ENCODE data around the gene UVRAG. TPM values are rescaled to one million over a fixed set of nuclear protein-coding genes. Genes with fewer than 3 reads are reported as not detected.
A peak's percentile ranks its signal among the peaks of the same experiment; 100 is the strongest.
"Not testable (repeated sequence)": the region's sequence is repeated elsewhere in the genome, so short reads cannot be mapped to it uniquely, and the experiment has no call there.

Gene UVRAG
- total RNA-seq, 1 experiment from 2014 or later = 19.3 TPM

DNA sequence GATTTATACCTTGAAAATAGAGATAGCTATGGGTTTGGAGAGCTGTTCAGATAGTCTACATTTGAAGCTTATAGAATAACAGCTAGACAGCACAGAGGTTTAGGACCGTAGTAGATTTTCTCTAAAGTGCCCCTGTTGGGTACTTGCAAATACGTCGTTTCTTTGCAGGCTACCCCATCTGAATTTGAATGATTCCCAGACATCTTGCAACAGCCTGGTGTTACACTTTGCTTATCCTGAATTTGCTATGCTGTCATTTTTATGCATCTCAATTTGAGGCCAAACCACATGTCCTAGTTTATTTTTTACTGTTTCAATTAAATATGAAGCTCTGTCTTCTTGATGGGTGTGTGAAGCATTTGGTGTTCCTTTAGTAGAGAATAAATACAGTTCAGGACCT, 249.2 kb downstream of the UVRAG start:
- DNase-seq (ENCODE audit: low spot score) = no peak

GRCh38 chr11:76067099-76067498, 252.1 kb downstream of the UVRAG start:
- no peak for DNase-seq (ENCODE audit: low spot score)

GRCh38 chr11:76069001-76069400, 254.0 kb downstream of the UVRAG start:
- DNase-seq (ENCODE audit: low spot score) = no peak

DNA sequence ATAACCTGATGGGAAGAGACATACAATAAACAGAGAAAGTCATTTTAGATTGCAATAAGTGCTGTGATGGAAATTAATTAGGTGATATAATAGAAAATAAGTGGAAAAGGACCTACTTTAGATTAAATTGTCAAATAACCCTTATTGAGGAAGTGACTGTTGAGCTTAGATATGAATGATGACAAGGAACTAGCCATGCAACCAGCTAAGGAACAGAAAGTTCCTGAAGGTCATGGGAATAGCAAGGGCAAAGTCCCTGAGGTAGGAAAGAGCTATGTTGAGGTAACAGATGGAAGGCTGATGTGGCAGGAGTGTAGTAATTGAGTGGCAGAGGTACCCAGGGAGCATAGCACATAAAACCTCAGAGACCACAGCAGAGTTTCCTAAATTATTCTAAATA, 256.1 kb downstream of the UVRAG start:
- no peak for DNase-seq (ENCODE audit: low spot score)

- DNase-seq (ENCODE audit: low spot score) = no peak
These were observed 258.7 kb downstream of the UVRAG start for GRCh38 chr11:76073724-76074123.

GRCh38 chr11:76074148-76075095, 259.4 kb downstream of the UVRAG start:
- DNase-seq (ENCODE audit: low spot score) = no peak

GRCh38 chr11:76075716-76076115, 260.7 kb downstream of the UVRAG start:
- no peak for DNase-seq (ENCODE audit: low spot score)

DNA sequence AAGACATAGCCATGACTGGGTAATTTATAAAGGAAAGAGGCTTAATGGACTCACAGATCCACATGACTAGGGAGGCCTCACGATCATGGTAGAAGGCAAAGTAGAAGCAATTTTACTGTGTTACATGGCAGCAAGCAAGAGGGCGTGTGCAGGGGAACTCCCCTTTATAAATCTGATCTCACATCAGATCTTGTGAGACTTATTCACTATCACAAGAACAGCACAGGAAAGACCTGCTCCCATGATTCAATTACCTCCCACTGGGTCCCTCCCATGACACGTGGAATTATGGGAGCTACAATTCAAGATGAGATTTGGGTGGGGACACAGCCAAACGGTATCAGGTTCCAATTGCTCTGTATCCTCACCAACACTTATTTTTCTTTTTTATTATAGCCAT, 261.2 kb downstream of the UVRAG start:
- not testable (repeated sequence) for DNase-seq (ENCODE audit: low spot score)

GRCh38 chr11:76076749-76077148, 261.7 kb downstream of the UVRAG start:
- DNase-seq (ENCODE audit: low spot score) = no peak

- DNase-seq (ENCODE audit: low spot score) = no peak
These were observed 262.7 kb downstream of the UVRAG start for GRCh38 chr11:76077575-76078150.

GRCh38 chr11:76081084-76081483, 266.1 kb downstream of the UVRAG start:
- DNase-seq (ENCODE audit: low spot score) = not testable (repeated sequence)

- DNase-seq (ENCODE audit: low spot score) = peak; percentile 52
These were observed 268.8 kb downstream of the UVRAG start for GRCh38 chr11:76083563-76084451.

- no peak for DNase-seq (ENCODE audit: low spot score)
These were observed 270.3 kb downstream of the UVRAG start for GRCh38 chr11:76085270-76085669.

- DNase-seq (ENCODE audit: low spot score) = no peak
These were observed 272.0 kb downstream of the UVRAG start for GRCh38 chr11:76086743-76087635.

GRCh38 chr11:76087749-76088148, 272.7 kb downstream of the UVRAG start:
- DNase-seq (ENCODE audit: low spot score) = no peak

DNA sequence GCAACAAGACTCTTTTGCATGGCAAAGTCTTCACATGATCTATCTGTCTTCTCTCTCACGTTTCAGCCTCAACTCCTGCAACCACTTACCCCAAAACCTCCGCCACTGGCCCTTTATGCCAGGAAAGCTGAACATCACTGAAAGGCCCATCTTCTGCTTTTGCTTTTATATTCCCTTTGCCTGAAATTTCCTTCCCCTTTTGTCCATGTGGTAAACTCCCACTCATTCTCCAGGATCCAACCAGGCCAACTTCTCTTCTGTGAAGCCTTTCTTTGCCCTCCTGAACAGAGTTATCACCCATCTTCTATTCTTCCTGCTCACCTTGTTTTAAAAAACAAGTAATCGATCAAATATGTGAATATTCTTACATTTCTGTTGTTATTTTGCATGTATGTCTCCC, 273.5 kb downstream of the UVRAG start:
- no peak for DNase-seq (ENCODE audit: low spot score)

DNA sequence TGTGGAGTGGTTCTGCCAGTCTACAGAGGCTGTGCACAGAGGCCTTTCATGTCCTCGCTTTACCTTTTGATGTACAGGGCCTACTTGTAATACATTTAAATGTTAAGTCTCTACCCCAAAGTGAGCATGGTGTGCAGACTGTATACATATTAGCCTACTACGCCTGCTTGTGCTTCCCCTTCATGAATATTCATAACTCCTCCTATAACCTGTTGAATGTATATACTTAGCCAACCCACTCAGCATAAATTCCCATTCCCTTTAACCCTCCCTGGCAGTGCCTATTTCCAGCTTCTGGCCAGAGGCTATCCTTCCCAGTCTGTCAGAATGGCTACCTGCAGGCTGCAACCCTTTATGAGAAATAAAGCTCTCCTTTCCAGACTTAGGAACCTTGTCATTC, 275.2 kb downstream of the UVRAG start:
- DNase-seq (ENCODE audit: low spot score) = no peak

- DNase-seq (ENCODE audit: low spot score) = no peak
These were observed 275.8 kb downstream of the UVRAG start for GRCh38 chr11:76090821-76091220.

- DNase-seq (ENCODE audit: low spot score) = no peak
These were observed 279.7 kb downstream of the UVRAG start for GRCh38 chr11:76094740-76095139.

DNA sequence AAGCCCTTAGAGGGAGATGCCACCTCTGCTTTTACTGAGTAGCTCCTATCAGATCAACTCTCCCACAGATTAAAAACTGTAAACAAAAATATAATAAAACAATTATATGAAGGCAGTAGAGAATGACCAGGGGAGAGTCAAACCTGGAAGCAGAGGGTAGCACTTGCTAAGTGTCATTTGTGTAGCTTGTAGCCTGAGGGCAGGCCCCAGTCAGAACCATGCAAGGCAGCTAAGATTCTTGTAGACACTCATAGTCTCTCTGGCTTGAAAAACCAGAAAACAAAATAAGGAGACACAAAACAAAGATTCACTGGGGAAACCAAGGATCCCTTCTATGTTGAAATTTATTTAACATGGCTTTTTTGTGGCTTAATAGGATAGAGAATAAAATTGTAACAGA, 280.9 kb downstream of the UVRAG start:
- DNase-seq (ENCODE audit: low spot score) = no peak

DNA sequence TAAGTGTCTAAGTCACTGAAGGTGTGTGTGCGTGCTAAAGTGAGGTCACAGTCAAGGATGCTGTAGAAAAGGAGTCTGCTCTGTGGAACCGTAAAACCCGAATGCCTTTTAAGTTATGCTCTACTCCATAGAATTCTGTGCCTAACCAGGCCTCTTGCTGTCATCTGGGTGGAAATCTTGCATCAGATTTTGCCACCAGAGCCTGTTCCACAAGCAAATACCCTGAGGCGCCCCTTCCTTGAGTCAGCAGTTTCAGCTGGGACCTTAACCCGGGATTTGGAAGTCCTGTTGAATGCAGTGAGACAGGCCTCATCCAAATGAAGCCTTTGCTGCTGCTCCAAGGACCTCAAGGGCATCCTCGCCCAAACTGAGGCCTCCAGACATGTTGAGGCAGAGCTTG, 281.5 kb downstream of the UVRAG start:
- no peak for DNase-seq (ENCODE audit: low spot score)
